Measurements from ENCODE around the gene PSMD6. TPM values are rescaled to one million over a fixed set of nuclear protein-coding genes. Genes with fewer than 3 reads are reported as not detected.

PSMD6 gene
- total RNA-seq, 2 donors from 2014 or later, result 50.3 to 75.8 TPM

DNA sequence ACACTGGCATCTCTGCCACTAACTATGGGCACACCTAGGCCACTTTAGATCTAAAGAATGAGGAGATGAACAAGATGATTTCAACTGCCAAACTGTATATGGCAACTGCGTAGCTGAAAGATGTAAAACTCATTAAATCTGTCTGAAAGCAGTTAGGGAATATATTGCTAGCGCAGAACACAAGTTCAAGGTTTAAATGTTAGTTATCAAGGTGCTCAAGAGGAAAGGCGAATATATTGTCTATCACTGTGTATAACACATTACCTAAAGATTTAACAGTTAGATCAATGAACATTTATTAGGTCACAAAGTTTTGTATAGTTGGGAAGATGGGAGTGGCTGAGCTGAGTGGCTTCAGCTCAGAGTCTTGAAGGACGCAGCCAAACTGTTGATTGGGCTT is 33.9 kb upstream of the PSMD6 start:
- no peaks in the 10 kb centered on the region for H3K36me3 ChIP-seq
- intact Hi-C loops (cut with DNase I), result no loop called here
- no peaks in the 10 kb centered on the region for H3K9me3 ChIP-seq
- H3K27me3 ChIP-seq, result no peaks in the 10 kb centered on the region
- no peak overlapping the region for H3K9ac ChIP-seq (ENCODE audit: low read depth in 2 of 2, low read length in 2 of 2)
- no peaks in the 10 kb centered on the region for H3K4me1 ChIP-seq
- no peak overlapping the region for H3K27ac ChIP-seq
- TF ChIP-seq, protein P1, sequence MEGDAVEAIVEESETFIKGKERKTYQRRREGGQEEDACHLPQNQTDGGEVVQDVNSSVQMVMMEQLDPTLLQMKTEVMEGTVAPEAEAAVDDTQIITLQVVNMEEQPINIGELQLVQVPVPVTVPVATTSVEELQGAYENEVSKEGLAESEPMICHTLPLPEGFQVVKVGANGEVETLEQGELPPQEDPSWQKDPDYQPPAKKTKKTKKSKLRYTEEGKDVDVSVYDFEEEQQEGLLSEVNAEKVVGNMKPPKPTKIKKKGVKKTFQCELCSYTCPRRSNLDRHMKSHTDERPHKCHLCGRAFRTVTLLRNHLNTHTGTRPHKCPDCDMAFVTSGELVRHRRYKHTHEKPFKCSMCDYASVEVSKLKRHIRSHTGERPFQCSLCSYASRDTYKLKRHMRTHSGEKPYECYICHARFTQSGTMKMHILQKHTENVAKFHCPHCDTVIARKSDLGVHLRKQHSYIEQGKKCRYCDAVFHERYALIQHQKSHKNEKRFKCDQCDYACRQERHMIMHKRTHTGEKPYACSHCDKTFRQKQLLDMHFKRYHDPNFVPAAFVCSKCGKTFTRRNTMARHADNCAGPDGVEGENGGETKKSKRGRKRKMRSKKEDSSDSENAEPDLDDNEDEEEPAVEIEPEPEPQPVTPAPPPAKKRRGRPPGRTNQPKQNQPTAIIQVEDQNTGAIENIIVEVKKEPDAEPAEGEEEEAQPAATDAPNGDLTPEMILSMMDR (IDR thresholded peaks at IDR 0.05), result no peak
- DNase-seq, result no peak
- no peak overlapping the region for H3K4me3 ChIP-seq

DNA sequence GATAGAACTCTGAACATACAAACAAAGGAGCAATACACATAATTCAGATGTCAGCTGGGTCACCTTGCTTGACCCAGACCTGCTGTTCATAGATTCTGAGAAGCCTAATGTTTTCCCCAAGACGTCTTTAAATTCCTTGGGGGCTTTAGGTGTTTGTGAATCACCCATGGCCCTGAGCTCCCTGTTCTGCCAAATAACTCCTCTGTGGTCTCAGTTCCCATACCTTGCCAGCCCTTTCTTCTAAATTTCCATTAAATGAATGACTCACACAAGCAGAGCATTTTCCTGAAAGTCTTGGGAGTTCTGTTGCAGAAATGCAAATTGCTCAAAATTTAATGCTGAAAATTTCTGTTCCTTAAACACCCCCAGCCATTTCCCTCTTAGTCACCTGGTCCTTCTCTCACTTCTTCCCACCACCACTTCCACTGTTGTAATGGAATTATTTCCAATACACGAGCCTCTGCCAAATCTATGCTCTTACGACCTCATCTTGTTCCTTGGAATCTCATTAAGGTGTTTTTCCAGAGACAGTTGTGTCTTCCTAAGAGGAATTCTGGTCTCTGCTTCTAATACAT is 33.4 kb upstream of the PSMD6 start:
- no peaks in the 10 kb centered on the region for H3K4me1 ChIP-seq
- intact Hi-C loops (cut with DNase I), result no loop called here
- DNase-seq, result no peak
- no peaks in the 10 kb centered on the region for H3K27me3 ChIP-seq
- H3K9ac ChIP-seq (ENCODE audit: low read depth in 2 of 2, low read length in 2 of 2), result no peak overlapping the region
- TF ChIP-seq, protein P1 (IDR thresholded peaks at IDR 0.05), result no peak
- no peak overlapping the region for H3K27ac ChIP-seq
- no peaks in the 10 kb centered on the region for H3K9me3 ChIP-seq
- no peak overlapping the region for H3K4me3 ChIP-seq
- no peaks in the 10 kb centered on the region for H3K36me3 ChIP-seq

DNA sequence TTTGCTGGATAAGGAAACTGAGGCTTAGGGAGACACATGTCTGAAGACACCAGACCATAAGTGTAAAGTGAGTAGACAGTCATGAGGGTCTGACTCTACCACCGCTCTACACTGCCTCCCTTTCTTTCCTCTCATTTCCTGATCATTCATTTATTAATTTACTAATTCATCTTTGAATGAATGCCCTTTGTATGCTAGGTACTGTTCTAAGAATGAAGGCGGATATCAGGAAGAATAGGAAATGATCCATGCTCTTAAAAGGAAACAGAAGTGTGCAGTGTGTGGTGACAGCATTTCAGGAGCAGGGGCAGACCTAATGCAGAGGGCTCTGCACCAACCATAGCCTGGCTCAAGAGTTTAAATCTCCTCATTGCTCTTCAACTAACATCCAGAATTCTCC is 31.8 kb upstream of the PSMD6 start:
- no peaks in the 10 kb centered on the region for H3K9me3 ChIP-seq
- no peaks in the 10 kb centered on the region for H3K36me3 ChIP-seq
- H3K27me3 ChIP-seq, result no peaks in the 10 kb centered on the region
- TF ChIP-seq, protein P1 (IDR thresholded peaks at IDR 0.05), result no peak
- H3K27ac ChIP-seq, result no peak overlapping the region
- H3K9ac ChIP-seq (ENCODE audit: low read depth in 2 of 2, low read length in 2 of 2), result no peak overlapping the region
- no peak for DNase-seq
- no peak overlapping the region for H3K4me3 ChIP-seq
- H3K4me1 ChIP-seq, result no peaks in the 10 kb centered on the region
- intact Hi-C loops (cut with DNase I), result no loop called here

DNA sequence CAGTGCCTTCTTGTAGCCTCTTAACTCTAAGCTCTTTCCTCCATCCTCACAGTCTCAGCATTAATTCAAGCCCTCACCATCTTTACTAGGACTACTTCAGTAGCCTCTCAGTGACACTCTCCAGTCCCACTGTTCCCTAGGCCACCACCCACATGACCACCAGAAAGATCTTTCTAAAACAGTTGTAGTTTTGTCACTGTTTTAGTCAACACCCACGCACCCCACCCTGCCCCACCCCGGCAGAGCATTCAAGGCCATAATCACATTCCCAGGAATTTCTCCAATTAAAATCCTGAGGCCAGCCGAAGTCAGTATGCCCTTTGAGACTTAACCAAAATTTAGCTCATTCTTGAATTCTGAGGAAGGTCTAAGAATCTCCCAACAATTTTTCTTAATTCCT is 31.2 kb upstream of the PSMD6 start:
- no peaks in the 10 kb centered on the region for H3K9me3 ChIP-seq
- no peaks in the 10 kb centered on the region for H3K27me3 ChIP-seq
- DNase-seq, result no peak
- TF ChIP-seq, protein P1 (IDR thresholded peaks at IDR 0.05), result no peak
- H3K36me3 ChIP-seq, result no peaks in the 10 kb centered on the region
- intact Hi-C loops (cut with DNase I), result no loop called here
- no peaks in the 10 kb centered on the region for H3K4me1 ChIP-seq
- H3K9ac ChIP-seq (ENCODE audit: low read depth in 2 of 2, low read length in 2 of 2), result no peak overlapping the region
- no peak overlapping the region for H3K4me3 ChIP-seq
- H3K27ac ChIP-seq, result no peak overlapping the region

DNA sequence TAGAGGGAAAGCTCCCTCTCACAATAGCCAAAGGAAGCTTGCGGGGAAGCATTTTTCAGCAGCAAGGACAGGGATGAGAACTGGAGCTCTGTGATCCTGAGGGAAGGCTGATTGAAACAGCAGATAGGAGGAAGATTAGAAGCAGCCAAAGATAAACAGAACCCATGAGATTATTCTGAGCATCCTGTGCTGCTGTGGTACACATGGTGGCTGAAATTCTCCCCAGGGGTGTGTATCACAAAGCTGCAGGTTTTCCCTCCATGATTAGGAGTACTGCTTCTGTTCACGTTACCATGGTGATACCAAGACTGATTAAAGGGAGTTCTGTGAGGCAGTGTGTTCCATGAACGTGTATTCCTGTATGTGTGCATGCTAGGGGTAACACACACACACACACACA is 30.3 kb upstream of the PSMD6 start:
- Histone ChIP-seq H3K9me3 (no peaks in the 10 kb centered on the region), H3K27me3 (no peaks in the 10 kb centered on the region), H3K4me1 (no peaks in the 10 kb centered on the region), H3K9ac (ENCODE audit: low read depth in 2 of 2, low read length in 2 of 2) (no peak overlapping the region), H3K36me3 (no peaks in the 10 kb centered on the region), H3K27ac (no peak overlapping the region), H3K4me3 (no peak overlapping the region)
- no peak for DNase-seq
- TF ChIP-seq, protein P1 (IDR thresholded peaks at IDR 0.05), result no peak
- intact Hi-C loops (cut with DNase I), result no loop called here
